ENCODE results near the gene ZNF423.

The ZNF423 gene

DNA sequence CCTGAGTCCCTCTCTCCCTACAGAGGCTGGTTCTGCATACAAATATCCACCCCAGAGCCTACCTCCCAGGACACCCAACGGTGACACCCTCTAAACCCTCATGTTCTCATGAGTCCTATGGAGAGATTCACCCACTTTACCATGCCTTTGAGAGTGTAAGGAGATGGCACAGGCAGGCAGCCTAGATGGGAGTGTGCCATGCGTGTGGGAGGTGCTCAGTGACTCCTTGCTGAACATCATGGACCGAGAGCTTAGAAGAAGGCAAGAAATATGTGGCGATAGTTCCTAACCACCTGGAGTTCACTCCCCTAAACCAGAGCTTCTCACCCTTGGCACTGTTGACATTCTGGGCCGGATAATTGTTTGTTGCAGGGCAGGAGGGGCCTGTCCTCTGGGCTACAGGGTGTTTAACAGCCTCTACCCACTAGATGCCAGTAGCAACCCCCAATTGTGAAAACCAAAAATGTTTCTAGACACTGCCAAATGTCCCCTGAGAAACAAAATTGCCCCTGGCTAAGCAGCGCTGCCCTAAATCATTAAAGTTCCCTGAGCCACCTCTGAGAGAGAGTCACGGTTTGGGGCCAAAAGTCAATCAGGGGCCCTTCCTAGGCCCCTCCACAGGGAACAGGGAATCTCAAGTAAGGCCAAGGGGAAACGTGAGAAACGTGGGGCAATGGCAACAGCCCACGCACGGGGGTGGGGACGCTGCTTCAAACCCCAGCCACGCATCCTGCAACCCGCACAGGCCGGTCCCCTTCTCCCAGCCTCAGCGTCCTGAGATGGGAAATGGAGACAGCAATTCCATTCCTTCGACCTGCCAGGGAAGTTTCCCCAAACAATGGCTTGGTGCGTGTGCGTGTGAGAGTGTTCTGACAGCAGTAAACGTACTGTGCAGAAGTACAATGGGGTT is 415.5 kb downstream of the ZNF423 start:
- DNase-seq, result no peak

DNA sequence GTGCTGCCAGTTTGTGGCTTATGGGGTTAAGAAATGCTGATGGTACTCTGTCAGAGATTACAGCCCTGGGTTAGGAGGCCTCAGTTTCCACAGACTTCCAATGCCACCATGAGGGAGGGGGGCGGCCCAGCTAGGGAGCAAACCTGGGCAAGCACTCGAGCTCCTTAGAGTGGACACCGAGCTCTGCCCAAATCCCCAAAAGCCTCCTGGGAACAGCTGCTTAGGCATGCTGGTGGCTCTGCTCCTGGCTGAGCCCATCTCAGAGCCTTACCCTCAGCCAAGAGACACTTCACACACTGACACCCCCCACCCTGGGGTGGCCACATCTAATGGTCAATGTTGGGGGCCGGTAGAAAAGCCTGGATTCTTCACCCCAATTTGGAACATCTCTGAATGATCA is 416.2 kb downstream of the ZNF423 start:
- no peak for DNase-seq

DNA sequence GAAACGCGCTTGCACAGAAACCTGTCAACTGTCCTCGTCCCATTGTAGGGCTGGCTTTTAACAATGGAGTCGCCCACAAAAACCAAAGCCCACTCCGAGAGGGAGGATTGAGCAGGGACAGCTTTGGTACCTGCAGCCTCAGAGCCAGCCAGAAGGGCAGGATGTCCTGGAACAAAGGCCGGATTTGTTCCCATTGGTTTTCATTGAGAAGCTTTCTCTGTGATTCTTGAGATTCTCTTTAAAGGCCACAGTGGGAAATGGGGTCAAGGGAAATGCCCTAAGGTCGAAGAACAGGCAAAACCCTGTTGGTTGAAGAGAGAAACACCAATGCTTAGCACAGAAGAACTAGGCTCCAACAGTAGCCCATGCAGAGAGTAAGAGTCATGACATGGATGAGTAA is 416.9 kb downstream of the ZNF423 start:
- DNase-seq, result no peak
